Measurements from ENCODE around the gene PPP1R8. TPM values are rescaled to one million over a fixed set of nuclear protein-coding genes. Genes with fewer than 3 reads are reported as not detected.

PPP1R8 gene
- total RNA-seq, 2 donors from 2014 or later = 45.0 to 48.1 TPM

DNA sequence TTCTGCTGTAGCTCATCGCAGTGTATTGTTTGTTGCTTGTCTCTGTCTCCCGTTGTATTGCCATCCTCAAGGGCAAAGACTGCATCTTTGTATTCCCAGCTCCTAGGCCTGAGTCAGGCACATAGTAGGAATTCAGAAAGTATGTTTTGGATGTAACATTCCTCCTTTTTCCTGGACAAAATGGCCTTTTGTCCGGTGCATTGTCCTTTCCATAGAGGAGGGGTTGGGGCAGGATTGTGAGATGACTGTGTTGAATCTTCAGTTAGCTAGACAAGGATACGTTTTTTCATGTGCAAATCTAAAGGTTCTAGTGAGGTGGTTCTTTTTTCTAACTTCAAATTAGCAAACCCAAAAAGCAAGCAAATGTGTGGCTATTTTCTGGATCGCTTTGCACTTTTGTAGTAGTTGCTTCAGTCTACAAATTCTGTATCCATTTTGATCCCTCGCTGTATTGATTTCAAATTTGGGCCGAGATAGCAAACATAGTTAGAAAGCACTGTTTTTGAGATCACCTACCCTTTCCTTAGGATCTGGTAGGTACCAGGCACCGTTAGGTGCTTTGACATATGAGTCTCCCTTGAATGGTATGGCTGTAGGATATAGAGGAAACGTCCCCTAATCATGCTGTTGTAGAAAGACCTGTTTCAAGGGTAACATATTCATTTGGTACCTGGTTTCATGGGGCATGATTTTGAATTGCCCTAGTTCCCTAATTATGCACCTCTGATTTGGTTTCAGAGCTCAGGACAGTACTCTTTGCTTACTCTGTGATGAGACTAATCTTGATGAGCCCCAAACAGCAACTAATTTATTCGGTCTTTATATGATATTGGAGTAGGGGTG, 1.2 kb downstream of the PPP1R8 start:
- DNase-seq = no peak

DNA sequence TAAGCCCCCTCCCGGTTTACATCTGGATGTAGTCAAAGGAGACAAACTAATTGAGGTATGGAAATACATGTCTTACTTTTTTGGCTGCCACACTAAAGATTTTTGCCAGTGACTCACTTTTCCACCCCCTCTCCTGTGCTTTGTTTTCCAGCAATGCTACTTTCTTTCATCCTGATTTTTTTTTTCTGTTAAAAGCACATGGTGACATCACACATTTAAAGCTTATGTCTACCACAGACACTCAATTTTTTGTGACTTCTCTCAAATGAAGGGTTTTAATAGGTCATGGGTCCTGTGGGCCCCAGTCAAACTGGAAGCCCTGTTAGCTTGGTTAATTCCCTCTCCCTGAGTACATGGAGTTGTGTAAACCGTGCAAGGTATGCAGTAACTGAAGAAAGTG, 2.2 kb downstream of the PPP1R8 start:
- Mint-ChIP-seq H3K27me3 (ENCODE audit: insufficient read depth) (no peaks in the 10 kb centered on the region), H3K27ac (peak overlapping the region; percentile 33), H3K36me3 (ENCODE audit: low read depth) (peaks cover 31% of the 10 kb centered on the region), H3K4me1 (peaks cover 19% of the 10 kb centered on the region), H3K4me3 (no peak overlapping the region), H3K9me3 (no peaks in the 10 kb centered on the region)
- Histone ChIP-seq H3K27me3 (ENCODE audit: control insufficient read depth, insufficient read depth, low read length, poor library complexity, severe bottlenecking) (no peaks in the 10 kb centered on the region), H3K27ac (ENCODE audit: low read depth, low read length) (no peak overlapping the region), H3K9ac (ENCODE audit: extremely low read depth, low read length, poor library complexity, severe bottlenecking) (no peak overlapping the region), H3K36me3 (ENCODE audit: control insufficient read depth, insufficient read depth, low read length) (peaks cover 42% of the 10 kb centered on the region), H3K9me3 (ENCODE audit: control insufficient read depth, low read length) (no peaks in the 10 kb centered on the region), H3K4me3 (ENCODE audit: low read length) (peak overlapping the region; percentile 94), H3K4me1 (ENCODE audit: control insufficient read depth, insufficient read depth, low read length) (peaks cover 3% of the 10 kb centered on the region)
- TF ChIP-seq, protein P1, sequence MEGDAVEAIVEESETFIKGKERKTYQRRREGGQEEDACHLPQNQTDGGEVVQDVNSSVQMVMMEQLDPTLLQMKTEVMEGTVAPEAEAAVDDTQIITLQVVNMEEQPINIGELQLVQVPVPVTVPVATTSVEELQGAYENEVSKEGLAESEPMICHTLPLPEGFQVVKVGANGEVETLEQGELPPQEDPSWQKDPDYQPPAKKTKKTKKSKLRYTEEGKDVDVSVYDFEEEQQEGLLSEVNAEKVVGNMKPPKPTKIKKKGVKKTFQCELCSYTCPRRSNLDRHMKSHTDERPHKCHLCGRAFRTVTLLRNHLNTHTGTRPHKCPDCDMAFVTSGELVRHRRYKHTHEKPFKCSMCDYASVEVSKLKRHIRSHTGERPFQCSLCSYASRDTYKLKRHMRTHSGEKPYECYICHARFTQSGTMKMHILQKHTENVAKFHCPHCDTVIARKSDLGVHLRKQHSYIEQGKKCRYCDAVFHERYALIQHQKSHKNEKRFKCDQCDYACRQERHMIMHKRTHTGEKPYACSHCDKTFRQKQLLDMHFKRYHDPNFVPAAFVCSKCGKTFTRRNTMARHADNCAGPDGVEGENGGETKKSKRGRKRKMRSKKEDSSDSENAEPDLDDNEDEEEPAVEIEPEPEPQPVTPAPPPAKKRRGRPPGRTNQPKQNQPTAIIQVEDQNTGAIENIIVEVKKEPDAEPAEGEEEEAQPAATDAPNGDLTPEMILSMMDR (conservative IDR thresholded peaks at IDR 0.05) = no peak
- 94 to 100% methylated on average over 1 to 2 of the region's 2 CpGs for WGBS, 2 experiments (ENCODE audit: insufficient coverage in 1 of 2, insufficient read length in 1 of 2)
- no peak for DNase-seq

More for the DNA sequence above, 1.2 kb downstream of the PPP1R8 start:
- peak overlapping the region; percentile 98 for H3K9ac ChIP-seq (ENCODE audit: extremely low read depth, low read length, poor library complexity, severe bottlenecking)
- peaks cover 24% of the 10 kb centered on the region for H3K36me3 Mint-ChIP-seq (ENCODE audit: low read depth)
- peaks cover 19% of the 10 kb centered on the region for H3K4me1 Mint-ChIP-seq
- H3K36me3 ChIP-seq (ENCODE audit: control insufficient read depth, insufficient read depth, low read length) = peaks cover 38% of the 10 kb centered on the region
- H3K9me3 ChIP-seq (ENCODE audit: control insufficient read depth, low read length) = no peaks in the 10 kb centered on the region
- peak overlapping the region; percentile 94 for H3K4me3 ChIP-seq (ENCODE audit: low read length)
- peak overlapping the region; percentile 99 for H3K27ac Mint-ChIP-seq
- TF ChIP-seq, protein P1 (conservative IDR thresholded peaks at IDR 0.05) = no peak
- H3K27me3 Mint-ChIP-seq (ENCODE audit: insufficient read depth) = no peaks in the 10 kb centered on the region
- no peaks in the 10 kb centered on the region for H3K27me3 ChIP-seq (ENCODE audit: control insufficient read depth, insufficient read depth, low read length, poor library complexity, severe bottlenecking)
- H3K9me3 Mint-ChIP-seq = no peaks in the 10 kb centered on the region
- H3K27ac ChIP-seq (ENCODE audit: low read depth, low read length) = no peak overlapping the region
- H3K4me1 ChIP-seq (ENCODE audit: control insufficient read depth, insufficient read depth, low read length) = peaks cover 3% of the 10 kb centered on the region
- 56 to 82% methylated on average over 6 to 10 of the region's 10 CpGs for WGBS, 2 experiments (ENCODE audit: insufficient coverage in 1 of 2, insufficient read length in 1 of 2)
- peak overlapping the region; percentile 98 for H3K4me3 Mint-ChIP-seq

DNA sequence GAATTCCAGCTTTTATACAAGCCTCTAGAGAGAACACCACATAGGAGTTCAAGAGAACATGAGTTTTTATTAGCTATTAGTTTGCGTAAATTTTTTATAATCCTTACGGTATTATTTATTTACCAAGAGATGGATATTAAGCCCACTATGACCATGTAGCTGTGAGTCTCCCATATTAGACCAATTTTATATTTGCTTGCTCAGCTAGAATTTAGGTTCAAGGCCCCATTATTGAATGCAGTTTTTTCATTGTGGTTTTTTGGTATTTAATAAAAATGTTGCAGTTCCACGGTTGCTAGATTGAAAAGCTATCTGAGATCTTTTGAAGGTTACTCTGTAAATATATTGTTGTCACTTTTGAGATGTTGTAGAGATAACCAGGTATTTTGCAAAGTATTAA, 2.9 kb downstream of the PPP1R8 start:
- Histone ChIP-seq H3K9me3 (ENCODE audit: control insufficient read depth, low read length) (no peaks in the 10 kb centered on the region), H3K36me3 (ENCODE audit: control insufficient read depth, insufficient read depth, low read length) (peaks cover 42% of the 10 kb centered on the region), H3K4me3 (ENCODE audit: low read length) (no peak overlapping the region), H3K9ac (ENCODE audit: extremely low read depth, low read length, poor library complexity, severe bottlenecking) (no peak overlapping the region), H3K27me3 (ENCODE audit: control insufficient read depth, insufficient read depth, low read length, poor library complexity, severe bottlenecking) (no peaks in the 10 kb centered on the region), H3K27ac (ENCODE audit: low read depth, low read length) (no peak overlapping the region), H3K4me1 (ENCODE audit: control insufficient read depth, insufficient read depth, low read length) (peaks cover 3% of the 10 kb centered on the region)
- H3K27me3 Mint-ChIP-seq (ENCODE audit: insufficient read depth) = no peaks in the 10 kb centered on the region
- TF ChIP-seq, protein P1 (conservative IDR thresholded peaks at IDR 0.05) = no peak
- 100% methylated on average over 1 to 3 of the region's 3 CpGs for WGBS, 2 experiments (ENCODE audit: insufficient coverage in 1 of 2, insufficient read length in 1 of 2)
- H3K9me3 Mint-ChIP-seq = no peaks in the 10 kb centered on the region
- H3K4me3 Mint-ChIP-seq = no peak overlapping the region
- peaks cover 19% of the 10 kb centered on the region for H3K4me1 Mint-ChIP-seq
- no peak overlapping the region for H3K27ac Mint-ChIP-seq
- H3K36me3 Mint-ChIP-seq (ENCODE audit: low read depth) = peaks cover 31% of the 10 kb centered on the region
- DNase-seq = no peak
